KG1 (cell line): ENCODE measurements around the gene FMO1.
"Not testable (repeated sequence)": the region's sequence is repeated elsewhere in the genome, so short reads cannot be mapped to it uniquely, and the experiment has no call there.

Experiments
- DNase-seq: peaks from one replicate; lab custom pipeline; 2025; lab: John Stamatoyannopoulos, UW

Gene FMO1

GRCh38 chr1:171280599-171280998, 32.3 kb downstream of the FMO1 start:
- DNase-seq: no peak

GRCh38 chr1:171286032-171286705, 37.9 kb downstream of the FMO1 start:
- no peak for DNase-seq

GRCh38 chr1:171290621-171291020, 42.3 kb downstream of the FMO1 start:
- no peak for DNase-seq

GRCh38 chr1:171292799-171293198, 44.5 kb downstream of the FMO1 start:
- no peak for DNase-seq

DNA sequence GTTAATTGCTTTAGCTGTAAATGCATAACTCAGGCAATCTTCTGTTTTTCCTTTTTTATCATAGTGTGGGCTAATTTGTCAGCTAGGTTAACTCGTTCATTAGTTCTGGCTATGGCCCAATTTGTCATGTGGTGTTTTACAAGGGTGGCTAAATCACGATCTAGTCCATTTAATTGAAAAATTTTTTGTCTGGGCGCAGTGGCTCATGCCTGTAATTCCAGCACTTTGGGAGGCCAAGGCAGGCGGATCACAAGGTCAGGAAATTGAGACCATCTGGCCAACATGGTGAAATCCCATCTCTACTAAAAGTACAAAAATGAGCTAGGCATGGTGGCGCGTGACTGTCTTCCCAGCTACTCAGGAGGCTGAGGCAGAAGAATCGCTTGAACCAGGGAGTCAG, 47.1 kb downstream of the FMO1 start:
- not testable (repeated sequence) for DNase-seq

GRCh38 chr1:171295821-171296220, 47.5 kb downstream of the FMO1 start:
- DNase-seq: no peak

GRCh38 chr1:171296897-171297296, 48.6 kb downstream of the FMO1 start:
- no peak for DNase-seq

DNA sequence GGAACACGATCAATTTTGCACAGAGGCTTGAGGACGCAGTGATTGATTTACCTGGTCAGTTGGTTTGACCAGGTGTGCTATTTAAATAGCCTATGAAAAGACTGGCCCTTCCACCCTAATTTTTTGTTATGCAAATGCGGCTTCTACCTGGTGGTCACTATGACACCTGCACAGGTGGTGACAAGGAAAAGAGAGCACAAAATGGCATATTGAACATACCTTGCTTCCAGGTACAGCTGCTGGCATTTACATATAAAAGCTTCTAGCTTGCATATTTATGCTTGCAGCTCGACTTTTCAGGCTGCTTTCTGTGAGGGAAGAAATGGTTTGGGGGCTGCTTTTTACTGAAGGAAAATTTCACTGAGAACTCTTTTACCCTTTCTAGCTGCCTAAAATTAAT, 50.4 kb downstream of the FMO1 start:
- no peak for DNase-seq

DNA sequence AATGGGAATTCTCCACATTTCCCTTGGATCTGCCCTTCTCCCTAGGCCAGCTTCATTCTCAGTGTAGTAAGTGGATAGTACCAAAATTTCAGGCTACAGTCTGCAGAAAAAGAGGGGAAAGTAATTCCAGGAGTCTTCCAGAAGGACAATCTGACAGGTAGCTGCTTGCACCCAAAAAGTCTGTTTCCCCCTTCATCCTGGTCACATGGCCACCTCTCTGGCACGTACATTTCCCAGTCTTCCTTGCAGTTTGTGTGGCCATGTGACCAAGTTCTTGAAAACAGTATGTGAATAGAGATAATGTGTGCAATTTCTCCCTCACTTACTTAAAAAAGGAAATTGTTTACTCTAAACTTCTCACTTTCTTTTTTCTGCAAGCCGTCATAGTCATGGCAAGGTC, 51.0 kb downstream of the FMO1 start:
- no peak for DNase-seq

- no peak for DNase-seq
These were observed 52.1 kb downstream of the FMO1 start for GRCh38 chr1:171300401-171300800.

GRCh38 chr1:171310661-171311087, 62.4 kb downstream of the FMO1 start:
- no peak for DNase-seq

- no peak for DNase-seq
These were observed 63.7 kb downstream of the FMO1 start for GRCh38 chr1:171311771-171312558.

- DNase-seq: no peak
These were observed 65.1 kb downstream of the FMO1 start for GRCh38 chr1:171313319-171313834.

GRCh38 chr1:171313835-171314320, 65.6 kb downstream of the FMO1 start, which contains the start of gene FMO4:
FMO4 (plus strand) TSS chr1:171314183; CDS start chr1:171319826, 5,643 bp downstream.
- peak; percentile 90 for DNase-seq

GRCh38 chr1:171329251-171329650, 81.0 kb downstream of the FMO1 start:
- DNase-seq: no peak

- no peak for DNase-seq
These were observed 85.8 kb downstream of the FMO1 start for GRCh38 chr1:171334024-171334640.
